ENCODE results near the gene RPL27A.

The RPL27A gene

DNA sequence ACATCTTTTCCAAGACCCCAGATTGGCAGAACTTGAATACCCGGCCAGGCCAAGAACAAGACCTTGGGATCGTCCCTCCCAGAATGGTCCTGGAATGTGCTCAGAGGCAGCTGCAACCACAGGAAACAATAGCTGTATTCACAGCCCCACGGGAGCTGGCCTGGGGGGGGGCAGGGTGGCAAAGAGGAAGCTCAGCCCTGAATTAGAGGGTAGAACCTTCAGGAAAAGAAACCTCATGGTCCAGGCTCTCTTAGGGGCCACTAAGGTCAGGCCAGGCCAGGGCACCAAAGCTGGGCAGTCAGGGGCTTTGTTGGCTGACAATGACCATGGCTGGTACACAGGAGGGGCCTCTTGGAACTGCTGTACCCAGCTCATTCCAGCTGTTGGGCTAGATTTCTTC, 17.3 kb downstream of the RPL27A start:
- DNase-seq (ENCODE audit: low spot score) = peak; percentile 72

- DNase-seq (ENCODE audit: low spot score) = no peak
Measured at GRCh38 chr11:8701891-8702597, 19.5 kb downstream of the RPL27A start.

GRCh38 chr11:8702598-8702915, 20.0 kb downstream of the RPL27A start:
- no peak for DNase-seq (ENCODE audit: low spot score)

DNA sequence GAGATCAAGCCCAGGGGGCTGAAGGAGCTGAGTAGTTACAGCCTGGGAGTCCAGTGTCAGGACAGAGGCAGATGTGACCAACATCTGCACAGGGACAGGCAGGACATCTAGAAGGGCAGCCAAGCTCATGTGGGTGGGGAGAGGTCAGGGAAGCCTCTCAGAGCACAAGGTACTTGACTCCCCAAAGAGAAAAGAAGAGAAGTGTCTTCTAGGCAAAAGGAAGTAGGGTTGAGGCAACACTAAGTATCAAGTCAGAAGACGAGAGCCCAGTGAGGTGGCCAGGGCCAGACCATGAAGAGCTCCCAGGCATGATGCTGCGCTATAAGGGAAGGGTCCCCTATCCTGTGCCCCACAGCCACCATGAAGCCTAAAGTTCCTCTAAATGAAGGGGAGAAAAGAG, 21.5 kb downstream of the RPL27A start:
- no peak for DNase-seq (ENCODE audit: low spot score)

DNA sequence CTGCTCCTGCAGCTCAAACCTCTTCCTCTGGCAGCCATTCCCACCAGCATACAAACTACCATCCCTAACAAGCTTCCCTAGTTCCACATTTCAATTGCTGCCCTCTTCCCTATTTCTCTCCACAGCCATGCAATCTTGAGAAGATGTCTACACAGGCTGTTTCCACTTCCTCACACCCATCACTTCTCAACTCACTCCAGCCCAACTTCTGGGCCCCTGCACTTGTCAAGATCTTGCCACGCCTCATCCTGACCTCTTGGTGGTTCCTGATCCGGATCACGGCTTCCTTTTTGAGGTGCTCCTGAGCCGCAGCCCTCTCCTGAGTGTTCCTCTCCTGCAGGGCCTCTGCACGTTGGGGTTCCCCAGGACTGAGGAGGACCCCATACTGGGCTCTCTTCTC, 22.6 kb downstream of the RPL27A start:
- no peak for DNase-seq (ENCODE audit: low spot score)

GRCh38 chr11:8706673-8707432, 24.3 kb downstream of the RPL27A start:
- DNase-seq (ENCODE audit: low spot score) = no peak

DNA sequence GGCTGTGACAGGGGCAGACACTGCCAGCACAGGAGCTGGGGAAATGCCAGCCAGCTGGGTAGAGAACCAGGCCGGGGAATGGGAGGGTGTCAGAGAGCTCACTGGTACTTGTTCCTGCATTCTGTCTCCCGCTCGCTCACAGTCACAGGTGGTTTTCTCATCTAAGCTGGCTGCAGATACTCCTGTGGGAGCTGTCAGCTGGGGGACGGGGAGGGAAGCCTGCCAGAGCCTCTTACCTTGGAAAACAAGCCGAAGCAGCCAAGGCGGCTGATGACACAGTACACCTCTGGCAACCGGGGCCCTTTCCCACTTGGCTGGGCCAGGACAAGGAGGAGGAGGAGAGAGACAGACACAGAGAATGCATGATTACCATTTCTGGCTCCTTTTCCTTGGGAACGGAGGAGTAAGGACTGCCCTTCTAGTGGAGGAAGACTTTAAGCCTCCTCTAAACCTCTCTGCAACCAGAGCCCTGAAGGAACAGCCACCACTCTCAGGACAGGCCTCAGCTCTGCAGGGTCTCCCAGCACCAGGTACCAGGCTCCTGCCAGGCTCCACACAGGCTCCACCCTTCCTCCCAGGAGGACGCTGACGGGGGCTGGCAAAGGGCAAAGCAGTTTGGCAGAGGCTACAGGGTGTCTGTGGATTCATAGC, 25.1 kb downstream of the RPL27A start:
- no peak for DNase-seq (ENCODE audit: low spot score)

DNA sequence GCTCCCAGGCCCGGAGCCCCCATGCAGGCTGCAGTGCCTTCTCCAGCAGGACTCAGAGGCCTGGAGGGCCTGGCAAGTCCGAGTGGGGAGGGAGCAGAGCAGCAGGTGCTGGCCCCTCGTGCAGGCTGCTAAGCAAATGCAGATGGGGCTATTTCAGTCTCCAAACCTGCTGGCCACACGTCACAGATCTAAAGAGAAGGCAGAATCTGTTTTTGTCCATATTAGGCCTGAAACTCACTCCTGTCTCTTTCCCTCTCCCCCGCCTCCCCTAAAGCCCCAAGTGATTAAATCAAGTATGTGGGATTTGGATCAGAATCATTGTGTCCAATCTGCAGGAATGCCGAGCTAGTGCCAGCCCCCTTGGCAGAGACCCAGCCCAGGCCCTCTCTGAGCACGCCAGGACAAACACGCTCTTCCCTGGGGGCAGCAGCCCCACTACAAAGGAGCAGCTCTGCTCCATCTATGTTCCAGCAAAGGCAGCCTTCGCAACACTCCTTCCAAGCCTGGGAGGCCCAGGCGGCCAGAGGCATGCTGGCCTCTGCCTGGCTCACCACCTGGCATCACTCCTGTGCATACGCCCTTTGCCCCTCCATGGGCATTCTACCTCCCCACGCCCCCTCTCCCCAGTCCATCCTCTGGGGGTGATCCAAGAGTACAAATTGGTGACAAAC, 26.5 kb downstream of the RPL27A start:
- DNase-seq (ENCODE audit: low spot score) = no peak

- no peak for DNase-seq (ENCODE audit: low spot score)
Measured at GRCh38 chr11:8709777-8710176, 27.2 kb downstream of the RPL27A start.

GRCh38 chr11:8711895-8712442, 29.4 kb downstream of the RPL27A start:
- peak; percentile 49 for DNase-seq (ENCODE audit: low spot score)

DNA sequence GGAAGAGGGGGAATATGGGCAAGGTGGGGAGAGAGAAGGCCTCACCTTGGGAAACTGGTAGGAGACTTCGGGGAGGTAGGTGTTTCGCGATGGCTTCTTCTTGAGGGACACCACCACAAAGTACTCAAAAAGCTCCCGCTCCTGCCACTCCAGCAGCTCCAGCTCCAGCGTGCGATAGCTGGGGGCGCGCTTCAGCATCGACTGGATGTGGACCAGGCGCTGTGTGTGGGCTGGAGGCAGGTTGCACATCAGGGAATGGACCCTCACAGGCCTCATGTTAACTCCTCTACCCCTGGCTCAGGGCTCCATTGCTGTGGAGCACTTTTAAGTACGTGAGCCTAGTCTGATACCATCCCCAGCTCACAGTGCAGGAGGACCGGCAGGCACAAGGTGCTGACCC, 29.9 kb downstream of the RPL27A start:
- no peak for DNase-seq (ENCODE audit: low spot score)

DNA sequence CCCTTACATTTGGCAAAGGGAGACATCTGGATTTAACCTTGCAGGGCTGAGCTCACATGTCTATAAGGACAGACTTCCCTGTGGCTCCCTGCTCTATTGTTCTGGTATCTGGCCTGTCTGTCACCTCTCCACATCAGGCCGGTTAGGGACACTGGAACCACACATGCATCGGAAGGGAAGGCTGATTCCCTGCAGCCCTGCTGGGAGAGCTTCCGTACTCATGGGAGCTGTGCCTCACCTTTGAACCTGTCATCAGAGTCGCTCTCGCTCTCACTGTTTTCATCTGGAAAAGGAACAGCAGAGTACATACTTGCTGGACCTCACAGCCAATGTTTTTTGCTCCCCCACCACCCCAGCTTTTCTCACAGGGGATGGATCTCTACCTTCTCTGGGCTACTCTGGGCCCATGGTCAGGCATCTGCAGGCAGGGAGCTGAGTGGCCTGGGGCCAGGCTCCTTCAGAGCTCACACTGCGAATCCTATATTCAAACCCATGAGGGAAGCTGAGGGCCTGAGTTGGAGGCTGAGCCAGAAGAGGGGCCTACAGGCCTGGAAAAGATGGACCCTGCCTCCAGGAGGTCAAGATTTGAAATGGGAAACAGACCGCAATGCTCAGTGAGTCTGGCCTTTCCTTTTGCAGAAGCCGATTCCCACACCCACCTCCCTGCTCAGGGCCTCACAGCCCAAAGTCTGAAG, 31.3 kb downstream of the RPL27A start:
- no peak for DNase-seq (ENCODE audit: low spot score)

DNA sequence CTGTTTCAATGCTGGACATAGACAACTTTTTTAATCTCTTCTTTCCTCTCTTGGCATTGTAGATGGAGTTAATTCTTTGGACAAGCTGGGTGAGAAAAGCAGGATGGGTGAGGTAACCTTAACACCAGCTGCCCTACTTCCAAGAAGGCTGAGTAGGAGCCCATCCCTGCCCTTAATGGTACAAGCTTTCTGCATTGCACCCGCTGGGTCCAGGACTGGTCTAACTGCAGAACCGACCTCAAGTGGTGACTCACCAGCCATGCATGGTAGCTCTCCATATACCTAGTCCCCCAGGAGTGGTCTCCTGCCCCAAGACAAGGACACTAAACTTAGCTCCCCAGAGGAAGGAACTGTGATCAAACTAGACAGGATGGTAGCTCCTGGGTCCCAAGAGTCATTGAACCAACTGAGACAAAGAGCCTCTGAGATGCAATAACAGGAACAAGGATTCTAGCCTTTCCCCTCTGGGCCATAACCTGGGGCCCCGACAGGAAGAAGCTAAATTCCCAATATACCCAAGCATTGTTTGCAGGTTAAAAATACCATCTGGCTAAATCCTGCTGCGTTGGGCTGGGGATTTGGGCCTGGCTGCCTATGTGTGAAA, 32.1 kb downstream of the RPL27A start:
- no peak for DNase-seq (ENCODE audit: low spot score)

- DNase-seq (ENCODE audit: low spot score) = no peak
Measured at GRCh38 chr11:8715501-8715900, 32.9 kb downstream of the RPL27A start.

- no peak for DNase-seq (ENCODE audit: low spot score)
Measured at GRCh38 chr11:8717544-8717875, 34.9 kb downstream of the RPL27A start.

DNA sequence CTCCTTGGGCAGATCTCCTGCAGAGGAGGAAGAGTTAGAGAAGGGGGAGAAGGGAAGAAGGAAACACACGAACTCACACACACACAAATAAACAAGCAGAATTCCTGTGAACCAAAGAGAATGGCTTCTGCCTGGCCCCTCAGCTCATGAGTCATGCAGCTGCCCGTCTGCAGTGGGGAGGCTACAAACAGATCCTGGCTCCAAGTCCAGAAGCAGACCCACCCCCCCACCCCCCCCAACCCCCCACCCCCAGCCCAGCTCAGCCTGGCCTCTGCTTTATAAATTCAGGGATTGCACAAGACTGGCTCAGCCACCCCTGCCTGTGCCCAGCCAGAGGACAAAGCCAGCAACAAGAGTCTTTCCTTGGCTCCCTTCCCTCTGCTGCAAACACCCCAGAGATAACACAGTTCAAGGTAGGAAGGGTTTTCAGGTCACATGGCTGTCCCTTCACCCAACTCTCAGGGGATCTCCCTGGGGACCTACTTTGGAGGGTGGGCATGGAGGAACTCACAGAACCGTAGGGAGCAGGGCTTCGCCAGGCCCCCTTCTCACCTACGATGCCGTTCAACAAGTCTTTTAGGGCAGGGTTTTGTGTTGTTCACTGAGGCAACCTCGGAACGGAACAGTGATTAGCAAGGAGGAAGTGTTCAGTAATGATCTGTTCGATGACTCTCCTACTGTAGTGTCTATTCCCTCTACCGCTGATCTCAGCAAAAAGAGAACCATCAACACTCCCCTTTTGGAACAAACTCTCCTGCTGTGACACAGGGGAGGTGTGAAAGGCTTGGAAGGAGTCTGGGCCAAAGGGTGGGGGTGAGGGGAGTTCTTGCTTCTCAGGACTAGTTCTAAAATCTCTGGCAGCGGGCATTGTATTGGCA, 35.5 kb downstream of the RPL27A start:
- DNase-seq (ENCODE audit: low spot score) = no peak

DNA sequence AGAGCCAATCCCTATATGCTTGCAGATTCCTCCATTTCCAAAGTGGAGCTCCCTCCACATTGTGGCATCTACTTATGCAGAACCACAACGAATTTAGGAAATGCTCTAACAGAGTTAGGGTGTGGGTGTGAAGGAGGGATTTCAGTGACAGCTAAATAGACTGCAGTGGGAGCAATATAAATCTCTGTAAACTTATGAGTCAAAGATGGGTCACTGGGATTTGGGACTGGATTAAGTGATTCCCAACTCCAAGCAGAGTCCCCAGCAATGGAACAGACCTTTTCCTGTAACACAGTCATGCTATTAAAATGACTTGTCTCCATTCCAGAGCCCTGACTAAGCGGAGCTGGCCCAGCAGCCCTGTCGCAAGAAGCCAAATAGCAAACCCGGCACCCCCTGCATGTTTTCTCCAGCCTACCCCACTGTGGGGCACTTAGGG, 36.6 kb downstream of the RPL27A start:
- peak; percentile 24 for DNase-seq (ENCODE audit: low spot score)

DNA sequence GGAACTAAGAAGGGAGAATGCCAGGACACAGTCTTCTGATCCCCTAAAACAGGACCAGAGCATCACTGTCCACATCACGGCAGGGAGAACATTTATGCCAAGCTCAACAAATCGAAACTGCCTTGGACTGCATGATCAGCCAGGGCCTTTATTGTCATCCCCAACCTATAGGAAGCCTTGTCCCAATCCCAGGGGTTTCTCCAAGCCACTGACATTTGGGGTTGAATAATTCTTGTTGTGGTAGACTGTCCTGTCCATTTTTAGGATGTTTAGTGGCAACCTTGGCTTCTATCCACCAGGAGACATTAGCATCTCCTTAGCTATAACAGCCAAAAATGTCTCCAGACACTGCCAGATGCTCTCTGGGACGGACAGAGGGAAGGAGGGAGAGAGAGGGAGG, 37.1 kb downstream of the RPL27A start:
- DNase-seq (ENCODE audit: low spot score) = no peak

- no peak for DNase-seq (ENCODE audit: low spot score)
Measured at GRCh38 chr11:8720352-8720751, 37.8 kb downstream of the RPL27A start.

GRCh38 chr11:8720868-8721608, 38.4 kb downstream of the RPL27A start:
- no peak for DNase-seq (ENCODE audit: low spot score)

Measured in putamen (tissue), 1 donor.